Adrenal gland (tissue), 12 donors: ENCODE measurements around the gene HLCS. TPM values are rescaled to one million over a fixed set of nuclear protein-coding genes. Genes with fewer than 3 reads are reported as not detected.

Experiments
- DNase-seq, 7 donors: peaks; one replicate each; pipeline ENCODE4 v3.0.0-alpha.2; 2019 to 2020
- H3K27ac ChIP-seq, 5 donors: fragments of 200-600 bp; sonication (generic) in 4 of 5; 1 replicate in 3 of 5; 2 replicates in 2 of 5; pipeline versions ENCODE4 v1.5.1 to v1.8.0; 2016 to 2020; ENCODE audit warnings: mild to moderate bottlenecking in 1 of 5
- H3K27me3 ChIP-seq: fragments of 200-600 bp; 2 replicates; pipeline ENCODE4 v1.8.0; 2021
- H3K36me3 ChIP-seq, 2 donors: fragments of 200-600 bp; replicated peaks in 1 of 2; 1 replicate in 1 of 2; 2 replicates in 1 of 2; pipeline versions ENCODE4 v1.5.1 to v1.8.0; 2018 to 2022
- H3K4me1 ChIP-seq, 2 donors: fragments of 200-600 bp; replicated peaks in 1 of 2; 1 replicate in 1 of 2; 2 replicates in 1 of 2; pipeline versions ENCODE4 v1.5.1 to v1.8.0; 2018 to 2021
- H3K4me3 ChIP-seq, 4 donors: fragments of 200-600 bp; sonication (generic) in 3 of 4; one replicate each; pipeline ENCODE4 v1.5.1; 2016 to 2018
- H3K9me3 ChIP-seq, 3 donors: fragments of 200-600 bp; sonication (generic) in 1 of 3; replicated peaks in 1 of 3; 1 replicate in 2 of 3; 2 replicates in 1 of 3; pipeline versions ENCODE4 v1.5.1 to v1.8.0; 2016 to 2021
- CTCF ChIP-seq, 6 experiments: fragments of 450-650 bp in 4 of 6; fragments of 200-600 bp in 2 of 6; sonication (generic) in 1 of 6; IDR thresholded peaks; 1 replicate in 5 of 6; 2 replicates in 1 of 6; pipeline versions ENCODE4 v1.5.1 to v1.8.0; 2016 to 2021; ENCODE audit warnings: antibody characterized with exemption in 6 of 6, mild to moderate bottlenecking in 2 of 6, moderate library complexity in 1 of 6
- POLR2A ChIP-seq, 2 donors: fragments of 450-650 bp; IDR thresholded peaks; one replicate each; pipeline ENCODE4 v1.6.1; 2017; ENCODE audit warnings: antibody characterized with exemption in 2 of 2, mild to moderate bottlenecking in 2 of 2, moderate library complexity in 1 of 2
- WGBS, 4 donors: extraction: QIAGEN DNeasy Blood & Tissue Kit in 2 of 4; methylation state at CpG; one replicate each; pipeline versions ENCODE4 v1.1.5 to v1.1.7; 2013 to 2017; 5-methylcytosine and 5-hydroxymethylcytosine counted together
- intact Hi-C, 2 donors: fragments of 100-400 bp; cut with DNase I; formaldehyde crosslinking; loops; one replicate each; pipeline versions ENCODE4 v1.14.1 to v1.15.0; 2022 to 2023
- polyA plus RNA-seq, 3 donors: library from polyadenylated mRNA; stranded (reverse); fragments of 200-250 nt in 2 of 3; fragments of 350-450 nt in 1 of 3; fragmentation: Illumina TruSeq in 1 of 3; extraction: RNeasy Lipid Tissue Mini Kit (QIAGEN cat#74804) in 1 of 3; gene quantifications; one replicate each; pipeline ENCODE4 v1.2.3, GENCODE V29; 2013 to 2014
- total RNA-seq, 9 donors: library from RNA; depleted of rRNA in 4 of 9; stranded (reverse); fragments of >200 nt in 4 of 9; fragments of 120-200 nt in 1 of 9; fragmentation: NEBNext Ultra II Directional in 1 of 9; extraction: Animal tissue kit (Norgen Biotek cat#: 25700) in 1 of 9; gene quantifications; one replicate each; pipeline versions ENCODE4 v1.1.0 to v1.2.4, GENCODE V29; 2013 to 2023
- donor health status: healthy with polysubstance abuse.
- donor health status: Bipolar disorder and iron deficiency.
- donor health status: DM: yes; HTN: yes; CAD: no.
- donor health status: DM: no; HTN: no; CAD: no.
- donor health status: DM: no; HTN: no; CAD: no.
- donor health status: DM: yes; HTN: yes; CAD: no.

The HLCS gene
- total and polyA plus RNA-seq, 12 donors, result 4.4 to 34.4 (median 19.8) TPM

GRCh38 chr21:36873513-36873912, 93.0 kb downstream of the HLCS start:
- no peak for DNase-seq
- WGBS, 4 donors, result 96 to 100% (median 100%) methylated on average over 1 of the region's 1 CpG
- Histone ChIP-seq H3K4me3 (no peak overlapping the region), H3K27ac (no peak overlapping the region), H3K36me3 (no peaks in the 10 kb centered on the region), H3K27me3 (no peaks in the 10 kb centered on the region), H3K4me1 (no peaks in the 10 kb centered on the region), H3K9me3 (no peaks in the 10 kb centered on the region)
- intact Hi-C loops, result no loop called here
- TF ChIP-seq POLR2A (IDR thresholded peaks at IDR 0.05) (no peak), CTCF (IDR thresholded peaks at IDR 0.05) (no peak)

GRCh38 chr21:36867291-36867905, 99.1 kb downstream of the HLCS start:
- DNase-seq, result no peak
- TF ChIP-seq CTCF (IDR thresholded peaks at IDR 0.05) (no peak), POLR2A (IDR thresholded peaks at IDR 0.05) (no peak)
- Histone ChIP-seq H3K27ac (no peak overlapping the region), H3K27me3 (no peaks in the 10 kb centered on the region), H3K9me3 (no peaks in the 10 kb centered on the region), H3K36me3 (no peaks in the 10 kb centered on the region), H3K4me1 (no peaks in the 10 kb centered on the region), H3K4me3 (no peak overlapping the region)
- intact Hi-C loops, result no loop called here
- 73 to 84% (median 79%) methylated on average over 4 of the region's 4 CpGs for WGBS, 4 donors

- no peaks in the 10 kb centered on the region for H3K36me3 ChIP-seq
- H3K4me3 ChIP-seq, result no peak overlapping the region
- TF ChIP-seq POLR2A (IDR thresholded peaks at IDR 0.05), result no peak
- no peak for TF ChIP-seq CTCF (IDR thresholded peaks at IDR 0.05)
- H3K27me3 ChIP-seq, result no peaks in the 10 kb centered on the region
- intact Hi-C loops, result no loop called here
- WGBS, 4 donors, result 87 to 93% (median 90%) methylated on average over 5 of the region's 5 CpGs
- no peaks in the 10 kb centered on the region for H3K4me1 ChIP-seq
- no peaks in the 10 kb centered on the region for H3K9me3 ChIP-seq
- no peak for DNase-seq
- no peak overlapping the region for H3K27ac ChIP-seq
Measured at GRCh38 chr21:36866419-36866818, 100.0 kb downstream of the HLCS start.

- TF ChIP-seq CTCF (IDR thresholded peaks at IDR 0.05) (no peak), POLR2A (IDR thresholded peaks at IDR 0.05) (no peak)
- 88 to 95% (median 94%) methylated on average over 10 of the region's 10 CpGs for WGBS, 4 donors
- no peak for DNase-seq
- H3K36me3 ChIP-seq, result no peaks in the 10 kb centered on the region
- H3K27ac ChIP-seq, result no peak overlapping the region
- H3K27me3 ChIP-seq, result no peaks in the 10 kb centered on the region
- H3K4me3 ChIP-seq, result no peak overlapping the region
- H3K9me3 ChIP-seq, result no peaks in the 10 kb centered on the region
- intact Hi-C loops, result no loop called here
- H3K4me1 ChIP-seq, result peaks cover 5 to 6% of the 10 kb centered on the region in 2 donors
Measured at GRCh38 chr21:36864974-36865373, 101.5 kb downstream of the HLCS start.
